Fibroblast of lung (primary cell): ENCODE data around the gene SPEN.

Source experiments
- CTCF ChIP-seq, 2 donors: IDR thresholded peaks in 1 of 2; conservative IDR thresholded peaks in 1 of 2; 1 replicate in 1 of 2; 2 replicates in 1 of 2; pipeline ENCODE4 v1.5.1; 2011 to 2012; ENCODE audit warnings: low read length in 2 of 2, control low read depth in 1 of 2, inconsistent platforms in 1 of 2, low read depth in 1 of 2, mild to moderate bottlenecking in 1 of 2
- EZH2 ChIP-seq: IDR thresholded peaks from 2 replicates; pipeline ENCODE4 v1.5.1; 2012; ENCODE audit warnings: low read length, control low read depth, mild to moderate bottlenecking; ENCODE audit errors: missing control alignments

- TF ChIP-seq CTCF (conservative IDR thresholded peaks at IDR 0.05 in 1 of 2, IDR thresholded peaks at IDR 0.05 in 1 of 2; ENCODE audit: low read depth in 1 of 2, low read length in 2 of 2) (no peak), EZH2 (no peak)
Measured at GRCh38 chr1:15856888-15857287, 9.4 kb downstream of the SPEN start.
